ENCODE results near the gene ZC2HC1C. TPM values are rescaled to one million over a fixed set of nuclear protein-coding genes. Genes with fewer than 3 reads are reported as not detected.

The ZC2HC1C gene
- total RNA-seq, 1 experiment from 2014 or later = 1.3 TPM

DNA sequence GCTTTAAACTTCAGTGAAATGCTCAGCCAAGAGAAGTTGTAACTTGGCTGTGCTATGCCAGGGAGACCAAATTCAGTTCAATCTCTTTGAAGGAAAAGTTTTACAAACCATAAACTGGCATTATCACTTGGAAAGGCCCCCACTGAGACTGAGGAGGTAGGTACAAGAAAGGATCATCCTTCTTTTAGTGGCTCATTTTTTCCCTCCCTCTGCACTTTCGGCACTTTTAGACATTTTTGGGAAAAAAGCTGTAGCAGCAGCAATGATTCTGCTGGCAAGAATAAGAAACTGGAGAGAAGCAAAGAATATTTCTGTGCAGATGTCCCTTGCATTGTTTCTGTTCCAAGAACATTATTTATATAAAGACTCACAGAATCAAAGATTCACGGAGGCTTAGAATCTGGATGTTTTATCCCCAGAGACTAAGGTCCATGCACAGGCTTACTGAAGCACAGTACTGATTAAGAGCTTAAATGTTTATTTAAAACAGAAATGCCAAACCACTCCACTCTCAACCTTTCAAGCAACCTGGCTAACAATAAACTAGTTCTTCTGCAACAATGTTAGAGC lies 12.3 kb downstream of the ZC2HC1C start:
- no peak for DNase-seq (ENCODE audit: unreplicated experiment)
- peaks cover 61% of the 10 kb centered on the region for H3K36me3 Mint-ChIP-seq (ENCODE audit: insufficient read depth, unreplicated experiment)
- intact Hi-C loops (cut with micrococcal nuclease) = no loop called here
- no TSS peak for BruUV-seq (replicated peaks)
- H3K9me3 Mint-ChIP-seq (ENCODE audit: unreplicated experiment) = no peaks in the 10 kb centered on the region
- H3K4me1 Mint-ChIP-seq (ENCODE audit: insufficient read depth, unreplicated experiment) = no peaks in the 10 kb centered on the region
- H3K4me3 Mint-ChIP-seq (ENCODE audit: unreplicated experiment) = no peak overlapping the region
- no peak overlapping the region for H3K27ac Mint-ChIP-seq (ENCODE audit: low read depth, unreplicated experiment)
- TF ChIP-seq CTCF (IDR thresholded peaks at IDR 0.05; ENCODE audit: unreplicated experiment) = no peak
- ChIA-PET POLR2A (interaction anchor here (1.8 kb wide), 1 partner anchor 12 kb away, joined by 5 read pairs; the partner anchor contains the start of gene ZC2HC1C), CTCF (no interaction called here)
- no peaks in the 10 kb centered on the region for H3K27me3 Mint-ChIP-seq (ENCODE audit: insufficient read depth, unreplicated experiment)

DNA sequence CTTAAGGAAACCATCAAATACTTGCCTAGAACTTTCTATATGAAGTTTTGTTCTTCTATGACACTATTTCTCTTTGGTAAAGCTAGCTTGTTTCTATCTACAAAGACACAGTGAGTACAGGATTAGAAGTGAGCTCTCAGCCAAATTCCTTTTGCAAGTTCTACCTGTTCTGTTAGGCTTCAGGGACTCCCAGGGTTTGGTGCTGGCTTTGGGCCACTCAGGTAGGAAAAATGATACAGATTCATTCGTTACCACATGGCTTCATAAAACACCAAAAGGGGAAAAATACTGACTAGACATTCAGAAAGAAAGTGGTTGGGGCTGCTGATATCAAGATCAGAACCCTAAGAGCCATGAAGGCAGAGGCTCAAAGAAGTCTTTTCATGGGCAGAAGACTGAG lies 13.8 kb downstream of the ZC2HC1C start:
- BruUV-seq (replicated peaks) = no TSS peak
- no peaks in the 10 kb centered on the region for H3K4me1 Mint-ChIP-seq (ENCODE audit: insufficient read depth, unreplicated experiment)
- DNase-seq (ENCODE audit: unreplicated experiment) = no peak
- no peak for TF ChIP-seq CTCF (IDR thresholded peaks at IDR 0.05; ENCODE audit: unreplicated experiment)
- H3K36me3 Mint-ChIP-seq (ENCODE audit: insufficient read depth, unreplicated experiment) = peaks cover 70% of the 10 kb centered on the region
- ChIA-PET CTCF (interaction anchor here (0.5 to 1.5 kb wide), 7 partner anchors 9 to 544 kb away, joined by 3 to 5 read pairs (median 3); no protein-coding TSS in a partner anchor), POLR2A (interaction anchor here (0.6 to 1.7 kb wide), 2 partner anchors 14 to 225 kb away, joined by 3 to 5 read pairs; partner anchors contain the start of gene ZC2HC1C)
- no peak overlapping the region for H3K27ac Mint-ChIP-seq (ENCODE audit: low read depth, unreplicated experiment)
- H3K27me3 Mint-ChIP-seq (ENCODE audit: insufficient read depth, unreplicated experiment) = no peaks in the 10 kb centered on the region
- intact Hi-C loops (cut with micrococcal nuclease) = no loop called here
- no peak overlapping the region for H3K4me3 Mint-ChIP-seq (ENCODE audit: unreplicated experiment)
- no peaks in the 10 kb centered on the region for H3K9me3 Mint-ChIP-seq (ENCODE audit: unreplicated experiment)

DNA sequence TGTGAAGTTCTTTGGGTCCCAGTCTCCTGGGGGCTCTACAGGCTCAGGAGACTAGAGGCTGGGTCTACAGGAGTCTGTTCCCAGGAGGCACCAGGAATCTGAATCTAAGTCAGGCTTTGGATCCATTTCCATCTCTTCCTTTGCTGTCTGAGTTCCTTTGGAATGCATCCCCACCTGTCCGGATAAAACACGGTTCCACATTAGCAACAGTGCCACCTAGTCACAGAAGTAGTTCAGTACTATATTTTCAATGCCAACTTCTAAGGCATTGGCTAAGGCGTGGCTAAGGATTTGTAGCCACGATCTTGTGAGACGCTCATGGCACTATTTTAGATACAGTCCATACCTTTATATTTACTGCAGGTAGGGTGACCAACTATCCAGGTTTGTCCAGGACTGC lies 15.1 kb downstream of the ZC2HC1C start:
- peak overlapping the region; percentile 42 for H3K27ac Mint-ChIP-seq (ENCODE audit: low read depth, unreplicated experiment)
- TF ChIP-seq CTCF (IDR thresholded peaks at IDR 0.05; ENCODE audit: unreplicated experiment) = peak; percentile 7

DNA sequence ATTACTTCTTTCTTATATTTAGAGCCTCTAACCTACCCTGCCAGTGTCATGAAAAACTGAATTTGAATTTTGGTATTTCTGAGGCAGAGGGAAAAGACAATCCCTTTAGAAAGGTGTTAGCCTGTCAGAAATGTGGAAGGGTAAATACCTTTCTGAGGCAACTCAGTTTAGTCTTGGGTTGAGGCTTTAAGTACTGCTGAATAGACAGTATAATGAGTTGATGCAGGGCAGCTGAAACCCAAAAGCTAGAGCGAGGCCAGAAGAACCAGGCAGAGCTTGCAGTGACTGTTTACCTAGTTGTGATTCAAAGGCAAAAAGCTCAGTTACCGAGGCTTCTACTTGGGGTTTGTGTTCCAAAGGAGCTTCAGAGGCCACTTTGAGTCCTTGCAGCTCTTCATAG lies 18.7 kb downstream of the ZC2HC1C start:
- Mint-ChIP-seq H3K27me3 (ENCODE audit: insufficient read depth, unreplicated experiment) (no peaks in the 10 kb centered on the region), H3K36me3 (ENCODE audit: insufficient read depth, unreplicated experiment) (peaks cover 99% of the 10 kb centered on the region), H3K4me1 (ENCODE audit: insufficient read depth, unreplicated experiment) (no peaks in the 10 kb centered on the region), H3K4me3 (ENCODE audit: unreplicated experiment) (no peak overlapping the region), H3K27ac (ENCODE audit: low read depth, unreplicated experiment) (no peak overlapping the region), H3K9me3 (ENCODE audit: unreplicated experiment) (no peaks in the 10 kb centered on the region)
- no peak for DNase-seq (ENCODE audit: unreplicated experiment)
- BruUV-seq (replicated peaks) = no TSS peak
- ChIA-PET CTCF (interaction anchor here (0.6 to 5.5 kb wide), 62 partner anchors 8 to 1414 kb away, joined by 3 to 69 read pairs (median 5); partner anchors contain the start of genes ACYP1, PROX2 and RPS6KL1), POLR2A (interaction anchor here (0.8 to 3.6 kb wide), 5 partner anchors 18 to 228 kb away, joined by 3 to 11 read pairs (median 3); partner anchors contain the start of genes ACYP1, DLST and ZC2HC1C)
- TF ChIP-seq CTCF (IDR thresholded peaks at IDR 0.05; ENCODE audit: unreplicated experiment) = no peak
- intact Hi-C loops (cut with micrococcal nuclease) = loop anchor here (1.0 to 2.0 kb wide), 4 partner anchors 81 to 227 kb away; no protein-coding TSS in a partner anchor

More for the DNA sequence above, 15.1 kb downstream of the ZC2HC1C start:
- no TSS peak for BruUV-seq (replicated peaks)
- peaks cover 80% of the 10 kb centered on the region for H3K36me3 Mint-ChIP-seq (ENCODE audit: insufficient read depth, unreplicated experiment)
- ChIA-PET POLR2A (interaction anchor here (1.7 kb wide), 1 partner anchor 15 kb away, joined by 5 read pairs; the partner anchor contains the start of gene ZC2HC1C), CTCF (interaction anchor here (0.6 to 1.7 kb wide), 5 partner anchors 14 to 305 kb away, joined by 3 to 4 read pairs (median 3); no protein-coding TSS in a partner anchor)
- DNase-seq (ENCODE audit: unreplicated experiment) = peak; percentile 19
- intact Hi-C loops (cut with micrococcal nuclease) = no loop called here
- H3K4me1 Mint-ChIP-seq (ENCODE audit: insufficient read depth, unreplicated experiment) = no peaks in the 10 kb centered on the region
- H3K4me3 Mint-ChIP-seq (ENCODE audit: unreplicated experiment) = no peak overlapping the region
- no peaks in the 10 kb centered on the region for H3K9me3 Mint-ChIP-seq (ENCODE audit: unreplicated experiment)
- no peaks in the 10 kb centered on the region for H3K27me3 Mint-ChIP-seq (ENCODE audit: insufficient read depth, unreplicated experiment)

Measured in MCF 10A (cell line).